HEK293 (cell line): ENCODE data around the gene FAM83E.

ENCODE experiments used
- HOXA7 ChIP-seq: sonication (generic); formaldehyde crosslinking; IDR thresholded peaks from 2 replicates; pipeline ENCODE4 v1.8.1; 2022; ENCODE audit warnings: missing genetic modification reagents, borderline replicate concordance
- MZF1 ChIP-seq: fragments of 450-650 bp; formaldehyde crosslinking; IDR thresholded peaks from 2 replicates; pipeline ENCODE4 v1.5.1; 2017; ENCODE audit warnings: missing biosample characterization, missing genetic modification characterization, borderline replicate concordance
- WT1 ChIP-seq: fragments of 450-650 bp; formaldehyde crosslinking; IDR thresholded peaks from 2 replicates; pipeline ENCODE4 v1.5.1; 2016; ENCODE audit warnings: missing biosample characterization, missing genetic modification characterization
- ZNF133 ChIP-seq: fragments of 450-650 bp; formaldehyde crosslinking; IDR thresholded peaks from 2 replicates; pipeline ENCODE4 v1.5.1; 2016; ENCODE audit warnings: missing biosample characterization, missing genetic modification characterization
- ZNF19 ChIP-seq: fragments of 450-650 bp; formaldehyde crosslinking; IDR thresholded peaks from 2 replicates; pipeline ENCODE4; 2016; ENCODE audit warnings: missing biosample characterization, missing genetic modification characterization, low read depth
- ZNF24 ChIP-seq: fragments of 450-650 bp; formaldehyde crosslinking; IDR thresholded peaks from 2 replicates; pipeline ENCODE4 v1.5.1; 2016; ENCODE audit warnings: missing biosample characterization, missing genetic modification characterization
- ZNF423 ChIP-seq: fragments of 450-650 bp; formaldehyde crosslinking; IDR thresholded peaks from 2 replicates; pipeline ENCODE4 v1.5.1; 2016; ENCODE audit warnings: missing biosample characterization, missing genetic modification characterization
- ZNF555 ChIP-seq: fragments of 450-650 bp; formaldehyde crosslinking; conservative IDR thresholded peaks from 2 replicates; pipeline ENCODE4 v1.5.1; 2017; ENCODE audit warnings: missing biosample characterization, mild to moderate bottlenecking, missing genetic modification characterization, inconsistent platforms
- ZNF670 ChIP-seq: fragments of 450-650 bp; formaldehyde crosslinking; IDR thresholded peaks from 2 replicates; pipeline ENCODE4 v1.5.1; 2016; ENCODE audit warnings: missing biosample characterization, missing genetic modification characterization, low read depth
- TF ChIP-seq, protein P1 (sequence below): fragments of 450-650 bp; formaldehyde crosslinking; IDR thresholded peaks from 2 replicates; pipeline ENCODE4 v1.5.1; 2017; ENCODE audit warnings: missing biosample characterization, missing genetic modification characterization
- TF ChIP-seq, protein P2 (sequence below): fragments of 450-650 bp; formaldehyde crosslinking; IDR thresholded peaks from 2 replicates; pipeline ENCODE4 v1.5.1; 2016; ENCODE audit warnings: missing biosample characterization, missing genetic modification characterization
- TF ChIP-seq, protein P3 (sequence below): fragments of 450-650 bp; formaldehyde crosslinking; conservative IDR thresholded peaks from 2 replicates; pipeline ENCODE4 v1.5.1; 2016; ENCODE audit warnings: low read depth, missing biosample characterization, missing genetic modification characterization
- TF ChIP-seq, protein P4 (sequence below): fragments of 450-650 bp; formaldehyde crosslinking; IDR thresholded peaks from 2 replicates; pipeline ENCODE4 v1.5.1; 2016; ENCODE audit warnings: missing biosample characterization, missing genetic modification characterization
- TF ChIP-seq, protein P5 (sequence below): fragments of 450-650 bp; formaldehyde crosslinking; IDR thresholded peaks from 2 replicates; pipeline ENCODE4 v1.5.1; 2016; ENCODE audit warnings: missing biosample characterization, missing genetic modification characterization

DNA sequence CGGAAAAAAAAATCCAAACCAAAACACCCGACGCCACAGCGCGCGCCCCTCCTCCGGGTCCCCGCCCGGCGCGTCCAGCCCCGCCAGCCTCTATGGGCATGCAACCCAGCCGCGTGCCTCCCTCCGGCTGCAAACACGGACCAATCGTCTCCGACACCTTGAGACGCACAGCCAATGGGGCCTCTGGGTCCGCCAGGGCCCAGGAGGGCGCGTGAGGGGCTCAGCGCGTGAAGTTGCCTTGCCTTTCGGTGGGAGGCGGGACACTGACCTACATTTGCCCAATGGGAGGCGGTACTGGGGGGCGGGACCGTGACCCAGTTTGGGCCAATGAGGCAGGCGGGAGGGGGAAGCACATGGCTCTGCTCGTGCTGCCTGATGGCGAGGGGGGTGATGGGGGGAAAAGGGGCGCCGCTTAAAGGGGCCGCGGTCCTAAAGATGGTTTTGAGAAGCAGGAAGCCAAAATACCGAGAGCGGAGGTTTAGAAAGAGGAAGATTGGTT lies 22.6 kb upstream of the FAM83E start:
- TF ChIP-seq, protein P1, sequence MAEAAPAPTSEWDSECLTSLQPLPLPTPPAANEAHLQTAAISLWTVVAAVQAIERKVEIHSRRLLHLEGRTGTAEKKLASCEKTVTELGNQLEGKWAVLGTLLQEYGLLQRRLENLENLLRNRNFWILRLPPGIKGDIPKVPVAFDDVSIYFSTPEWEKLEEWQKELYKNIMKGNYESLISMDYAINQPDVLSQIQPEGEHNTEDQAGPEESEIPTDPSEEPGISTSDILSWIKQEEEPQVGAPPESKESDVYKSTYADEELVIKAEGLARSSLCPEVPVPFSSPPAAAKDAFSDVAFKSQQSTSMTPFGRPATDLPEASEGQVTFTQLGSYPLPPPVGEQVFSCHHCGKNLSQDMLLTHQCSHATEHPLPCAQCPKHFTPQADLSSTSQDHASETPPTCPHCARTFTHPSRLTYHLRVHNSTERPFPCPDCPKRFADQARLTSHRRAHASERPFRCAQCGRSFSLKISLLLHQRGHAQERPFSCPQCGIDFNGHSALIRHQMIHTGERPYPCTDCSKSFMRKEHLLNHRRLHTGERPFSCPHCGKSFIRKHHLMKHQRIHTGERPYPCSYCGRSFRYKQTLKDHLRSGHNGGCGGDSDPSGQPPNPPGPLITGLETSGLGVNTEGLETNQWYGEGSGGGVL = peak; percentile 94
- no peak for TF ChIP-seq ZNF24 (tag by site-specific recombination)
- no peak for TF ChIP-seq HOXA7
- no peak for TF ChIP-seq ZNF19 (tag by site-specific recombination)
- TF ChIP-seq ZNF670 = no peak
- TF ChIP-seq ZNF423 (tag by site-specific recombination) = no peak
- peak; percentile 38; the same call in 1 of the 2 replicates for TF ChIP-seq WT1
- TF ChIP-seq, protein P2, sequence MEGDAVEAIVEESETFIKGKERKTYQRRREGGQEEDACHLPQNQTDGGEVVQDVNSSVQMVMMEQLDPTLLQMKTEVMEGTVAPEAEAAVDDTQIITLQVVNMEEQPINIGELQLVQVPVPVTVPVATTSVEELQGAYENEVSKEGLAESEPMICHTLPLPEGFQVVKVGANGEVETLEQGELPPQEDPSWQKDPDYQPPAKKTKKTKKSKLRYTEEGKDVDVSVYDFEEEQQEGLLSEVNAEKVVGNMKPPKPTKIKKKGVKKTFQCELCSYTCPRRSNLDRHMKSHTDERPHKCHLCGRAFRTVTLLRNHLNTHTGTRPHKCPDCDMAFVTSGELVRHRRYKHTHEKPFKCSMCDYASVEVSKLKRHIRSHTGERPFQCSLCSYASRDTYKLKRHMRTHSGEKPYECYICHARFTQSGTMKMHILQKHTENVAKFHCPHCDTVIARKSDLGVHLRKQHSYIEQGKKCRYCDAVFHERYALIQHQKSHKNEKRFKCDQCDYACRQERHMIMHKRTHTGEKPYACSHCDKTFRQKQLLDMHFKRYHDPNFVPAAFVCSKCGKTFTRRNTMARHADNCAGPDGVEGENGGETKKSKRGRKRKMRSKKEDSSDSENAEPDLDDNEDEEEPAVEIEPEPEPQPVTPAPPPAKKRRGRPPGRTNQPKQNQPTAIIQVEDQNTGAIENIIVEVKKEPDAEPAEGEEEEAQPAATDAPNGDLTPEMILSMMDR (tag by site-specific recombination) = no peak
- TF ChIP-seq, protein P3, sequence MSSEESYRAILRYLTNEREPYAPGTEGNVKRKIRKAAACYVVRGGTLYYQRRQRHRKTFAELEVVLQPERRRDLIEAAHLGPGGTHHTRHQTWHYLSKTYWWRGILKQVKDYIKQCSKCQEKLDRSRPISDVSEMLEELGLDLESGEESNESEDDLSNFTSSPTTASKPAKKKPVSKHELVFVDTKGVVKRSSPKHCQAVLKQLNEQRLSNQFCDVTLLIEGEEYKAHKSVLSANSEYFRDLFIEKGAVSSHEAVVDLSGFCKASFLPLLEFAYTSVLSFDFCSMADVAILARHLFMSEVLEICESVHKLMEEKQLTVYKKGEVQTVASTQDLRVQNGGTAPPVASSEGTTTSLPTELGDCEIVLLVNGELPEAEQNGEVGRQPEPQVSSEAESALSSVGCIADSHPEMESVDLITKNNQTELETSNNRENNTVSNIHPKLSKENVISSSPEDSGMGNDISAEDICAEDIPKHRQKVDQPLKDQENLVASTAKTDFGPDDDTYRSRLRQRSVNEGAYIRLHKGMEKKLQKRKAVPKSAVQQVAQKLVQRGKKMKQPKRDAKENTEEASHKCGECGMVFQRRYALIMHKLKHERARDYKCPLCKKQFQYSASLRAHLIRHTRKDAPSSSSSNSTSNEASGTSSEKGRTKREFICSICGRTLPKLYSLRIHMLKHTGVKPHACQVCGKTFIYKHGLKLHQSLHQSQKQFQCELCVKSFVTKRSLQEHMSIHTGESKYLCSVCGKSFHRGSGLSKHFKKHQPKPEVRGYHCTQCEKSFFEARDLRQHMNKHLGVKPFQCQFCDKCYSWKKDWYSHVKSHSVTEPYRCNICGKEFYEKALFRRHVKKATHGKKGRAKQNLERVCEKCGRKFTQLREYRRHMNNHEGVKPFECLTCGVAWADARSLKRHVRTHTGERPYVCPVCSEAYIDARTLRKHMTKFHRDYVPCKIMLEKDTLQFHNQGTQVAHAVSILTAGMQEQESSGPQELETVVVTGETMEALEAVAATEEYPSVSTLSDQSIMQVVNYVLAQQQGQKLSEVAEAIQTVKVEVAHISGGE (tag by site-specific recombination) = no peak
- TF ChIP-seq ZNF555 (tag by site-specific recombination) = no peak
- TF ChIP-seq, protein P4, sequence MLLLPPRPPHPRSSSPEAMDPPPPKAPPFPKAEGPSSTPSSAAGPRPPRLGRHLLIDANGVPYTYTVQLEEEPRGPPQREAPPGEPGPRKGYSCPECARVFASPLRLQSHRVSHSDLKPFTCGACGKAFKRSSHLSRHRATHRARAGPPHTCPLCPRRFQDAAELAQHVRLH = no peak
- TF ChIP-seq MZF1 (tag by site-specific recombination) = no peak
- no peak for TF ChIP-seq ZNF133
- TF ChIP-seq, protein P5, sequence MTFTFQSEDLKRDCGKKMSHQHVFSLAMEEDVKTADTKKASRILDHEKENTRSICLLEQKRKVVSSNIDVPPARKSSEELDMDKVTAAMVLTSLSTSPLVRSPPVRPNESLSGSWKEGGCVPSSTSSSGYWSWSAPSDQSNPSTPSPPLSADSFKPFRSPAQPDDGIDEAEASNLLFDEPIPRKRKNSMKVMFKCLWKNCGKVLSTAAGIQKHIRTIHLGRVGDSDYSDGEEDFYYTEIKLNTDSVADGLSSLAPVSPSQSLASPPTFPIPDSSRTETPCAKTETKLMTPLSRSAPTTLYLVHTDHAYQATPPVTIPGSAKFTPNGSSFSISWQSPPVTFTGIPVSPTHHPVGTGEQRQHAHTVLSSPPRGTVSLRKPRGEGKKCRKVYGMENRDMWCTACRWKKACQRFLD (tag by site-specific recombination) = no peak
